Measurements from ENCODE around the gene GPR18.

DNA sequence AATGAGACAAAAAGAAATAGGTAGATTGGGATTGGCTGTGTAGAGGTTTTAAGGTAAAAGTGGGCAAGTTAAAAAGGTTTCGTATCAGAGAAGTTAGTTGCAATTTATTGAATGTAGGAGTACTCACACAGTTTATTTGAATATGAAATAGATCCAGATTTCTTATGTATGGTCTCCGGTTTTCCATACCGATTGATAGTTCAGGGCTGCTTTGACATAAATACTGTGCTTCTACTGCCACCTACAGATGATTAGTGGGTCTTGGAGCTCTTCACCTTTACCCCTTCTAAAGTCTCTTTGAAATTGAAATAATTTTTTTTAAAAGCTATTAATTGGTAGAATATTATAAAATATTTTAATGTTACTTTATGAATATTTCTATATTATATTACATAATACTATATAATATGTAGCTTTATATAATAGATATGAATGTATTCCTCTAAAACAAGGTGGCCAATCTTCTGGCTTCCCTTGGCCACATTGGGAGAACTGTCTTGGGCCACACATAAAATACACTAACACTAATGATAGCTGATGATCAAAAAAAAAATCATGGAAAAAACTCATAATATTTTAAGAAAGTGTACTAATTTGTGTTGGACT, 7.7 kb upstream of the GPR18 start:
- TF ChIP-seq, protein P1, sequence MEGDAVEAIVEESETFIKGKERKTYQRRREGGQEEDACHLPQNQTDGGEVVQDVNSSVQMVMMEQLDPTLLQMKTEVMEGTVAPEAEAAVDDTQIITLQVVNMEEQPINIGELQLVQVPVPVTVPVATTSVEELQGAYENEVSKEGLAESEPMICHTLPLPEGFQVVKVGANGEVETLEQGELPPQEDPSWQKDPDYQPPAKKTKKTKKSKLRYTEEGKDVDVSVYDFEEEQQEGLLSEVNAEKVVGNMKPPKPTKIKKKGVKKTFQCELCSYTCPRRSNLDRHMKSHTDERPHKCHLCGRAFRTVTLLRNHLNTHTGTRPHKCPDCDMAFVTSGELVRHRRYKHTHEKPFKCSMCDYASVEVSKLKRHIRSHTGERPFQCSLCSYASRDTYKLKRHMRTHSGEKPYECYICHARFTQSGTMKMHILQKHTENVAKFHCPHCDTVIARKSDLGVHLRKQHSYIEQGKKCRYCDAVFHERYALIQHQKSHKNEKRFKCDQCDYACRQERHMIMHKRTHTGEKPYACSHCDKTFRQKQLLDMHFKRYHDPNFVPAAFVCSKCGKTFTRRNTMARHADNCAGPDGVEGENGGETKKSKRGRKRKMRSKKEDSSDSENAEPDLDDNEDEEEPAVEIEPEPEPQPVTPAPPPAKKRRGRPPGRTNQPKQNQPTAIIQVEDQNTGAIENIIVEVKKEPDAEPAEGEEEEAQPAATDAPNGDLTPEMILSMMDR (conservative IDR thresholded peaks at IDR 0.05): peak; percentile 70
- TF ChIP-seq ZFX (IDR thresholded peaks at IDR 0.05): no peak
